GM06990 (cell line): ENCODE measurements around the gene SETX.

ENCODE experiments used
- DNase-seq: peaks from one replicate; pipeline ENCODE4 v3.0.0-alpha.2; 2011; ENCODE audit not compliant: insufficient read length; ENCODE audit errors: extremely low read depth
- H3K27me3 ChIP-seq: replicated peaks from 2 replicates; pipeline ENCODE4 v1.6.0; 2011; ENCODE audit warnings: low read length; ENCODE audit not compliant: control insufficient read depth, insufficient read depth
- H3K36me3 ChIP-seq: 2 replicates; pipeline ENCODE4 v1.5.1; 2011; ENCODE audit warnings: low read length; ENCODE audit not compliant: control insufficient read depth, insufficient read depth
- H3K4me3 ChIP-seq: replicated peaks from 2 replicates; pipeline ENCODE4 v1.5.1; 2011; ENCODE audit warnings: low read depth, mild to moderate bottlenecking, control low read depth, low read length
- CTCF ChIP-seq: IDR thresholded peaks from 2 replicates; pipeline ENCODE4 v1.5.1; 2011; ENCODE audit warnings: low read length, control low read depth, mild to moderate bottlenecking, inconsistent platforms; ENCODE audit not compliant: insufficient read depth, poor library complexity, severe bottlenecking

SETX gene

DNA sequence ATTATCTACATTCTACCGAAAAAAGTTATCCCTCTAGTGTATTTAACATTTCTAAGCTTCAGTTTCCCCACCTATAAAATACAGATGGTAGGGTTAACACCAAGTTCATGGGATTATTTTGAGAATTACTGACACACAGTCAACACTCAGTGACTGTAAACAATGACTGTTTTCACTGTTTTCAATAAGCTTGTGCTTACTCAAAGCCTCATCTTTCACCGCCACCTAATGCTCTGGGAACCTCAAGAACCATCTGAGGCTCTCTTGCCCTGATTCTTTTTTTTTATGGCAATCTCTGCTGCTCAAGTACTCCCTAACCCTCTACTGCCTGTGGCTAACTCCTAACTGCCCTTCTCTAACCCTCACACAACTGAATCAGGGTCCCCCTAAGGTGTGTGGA is 59.6 kb downstream of the SETX start:
- no peaks in the 10 kb centered on the region for H3K27me3 ChIP-seq
- H3K4me3 ChIP-seq: no peak overlapping the region
- no peak for TF ChIP-seq CTCF
- H3K36me3 ChIP-seq: peaks cover 23% of the 10 kb centered on the region
- DNase-seq: no peak

DNA sequence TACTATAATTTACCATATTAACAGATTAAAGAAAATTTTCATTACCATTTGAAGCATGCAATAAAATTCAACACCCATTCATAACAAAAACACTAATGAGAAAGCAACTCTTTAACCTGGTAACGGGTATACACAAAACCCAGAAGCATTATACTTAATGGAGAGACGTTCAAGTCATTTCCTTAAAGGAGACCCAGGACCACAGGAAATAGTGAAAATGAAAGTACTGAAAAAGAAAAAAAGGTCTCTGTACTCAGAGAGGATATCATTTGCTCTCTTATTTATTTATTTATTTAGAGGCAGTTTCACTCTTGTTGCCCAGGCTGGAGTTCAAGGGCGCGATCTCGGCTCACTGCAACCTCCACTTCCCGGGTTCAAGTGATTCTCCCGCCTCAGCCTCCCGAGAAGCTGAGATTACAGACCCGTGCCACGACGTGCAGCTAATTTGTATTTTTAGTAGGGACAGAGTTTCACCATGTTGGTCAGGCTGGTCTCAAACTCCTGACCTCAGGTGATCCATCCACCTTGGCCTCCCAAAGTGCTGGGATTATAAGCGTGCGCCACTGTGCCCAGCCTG is 61.6 kb downstream of the SETX start:
- Histone ChIP-seq H3K27me3 (no peaks in the 10 kb centered on the region), H3K4me3 (no peak overlapping the region), H3K36me3 (peaks cover 12% of the 10 kb centered on the region)
- no peak for TF ChIP-seq CTCF
- no peak for DNase-seq

DNA sequence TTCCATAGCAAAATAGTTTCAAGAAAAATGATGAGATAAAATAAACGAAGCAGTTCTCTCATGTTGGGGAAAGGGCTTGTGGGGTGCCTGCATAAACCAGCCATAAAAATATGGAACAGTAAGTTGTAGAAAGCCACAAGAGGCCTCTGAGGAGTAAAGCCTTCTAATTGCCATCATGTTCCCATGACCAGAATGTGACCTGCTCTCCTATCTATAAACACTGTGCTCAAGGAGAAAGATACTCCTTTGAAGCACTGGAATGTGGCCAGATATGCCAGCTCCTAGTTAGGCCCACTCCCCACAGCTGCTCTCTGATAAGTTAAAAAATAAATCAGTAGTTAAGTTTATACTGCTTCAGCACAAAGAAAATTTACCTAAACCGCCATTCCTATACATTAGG is 65.8 kb downstream of the SETX start:
- no peak for TF ChIP-seq CTCF
- DNase-seq: no peak
- no peaks in the 10 kb centered on the region for H3K27me3 ChIP-seq
- peaks cover 11% of the 10 kb centered on the region for H3K36me3 ChIP-seq
- H3K4me3 ChIP-seq: no peak overlapping the region

GRCh38 chr9:132288361-132288760 is 66.4 kb downstream of the SETX start:
- DNase-seq: no peak
- Histone ChIP-seq H3K4me3 (no peak overlapping the region), H3K27me3 (no peaks in the 10 kb centered on the region), H3K36me3 (peaks cover 14% of the 10 kb centered on the region)
- no peak for TF ChIP-seq CTCF

DNA sequence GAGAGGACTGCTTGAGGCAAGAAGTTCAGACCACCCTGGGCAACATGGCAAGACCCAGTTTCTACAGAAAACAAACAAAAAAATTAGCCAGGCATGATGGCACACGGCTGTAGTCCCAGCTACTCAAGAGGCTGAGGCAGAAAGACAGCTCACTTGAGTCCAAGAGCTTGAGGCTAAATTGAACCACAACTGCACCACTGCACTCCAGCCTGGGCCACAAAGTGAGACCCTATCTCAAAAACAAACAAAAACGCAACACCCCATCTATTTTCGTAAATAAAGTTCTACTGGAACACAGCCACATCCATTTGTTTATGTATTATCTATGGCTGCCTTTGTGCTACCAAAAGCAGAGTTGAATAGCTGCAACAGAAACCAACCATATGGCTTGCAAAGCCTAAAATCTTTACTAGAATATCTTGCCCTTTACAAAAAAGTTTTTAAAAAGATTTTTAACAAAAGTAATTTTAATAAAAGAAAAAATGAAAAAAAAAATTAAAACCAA is 67.5 kb downstream of the SETX start:
- no peak for DNase-seq
- H3K4me3 ChIP-seq: no peak overlapping the region
- no peaks in the 10 kb centered on the region for H3K27me3 ChIP-seq
- peaks cover 20% of the 10 kb centered on the region for H3K36me3 ChIP-seq
- TF ChIP-seq CTCF: no peak

- no peak for DNase-seq
- Histone ChIP-seq H3K36me3 (peaks cover 28% of the 10 kb centered on the region), H3K27me3 (no peaks in the 10 kb centered on the region), H3K4me3 (no peak overlapping the region)
- no peak for TF ChIP-seq CTCF
Measured at GRCh38 chr9:132283863-132284262, 70.9 kb downstream of the SETX start.
